Hair follicle dermal papilla cell (primary cell): ENCODE results near the gene HSDL1. TPM values are rescaled to one million over a fixed set of nuclear protein-coding genes. Genes with fewer than 3 reads are reported as not detected.

Experiments
- total RNA-seq: library from RNA; depleted of rRNA; stranded (reverse); fragments of >200 nt; gene quantifications from 2 replicates; pipeline ENCODE4 v1.2.3, GENCODE V29; 2012

HSDL1 gene
- 13.6 and 16.7 TPM in 2 replicates for total RNA-seq

GRCh38 chr16:84144859-84145639, at the start of gene HSDL1, which contains the start of gene DNAAF1:
Gene HSDL1, minus strand, starts transcription at chr16:84145177. Its CDS starts 13,856 bp downstream, at chr16:84131321.
Gene DNAAF1, plus strand, starts transcription at chr16:84145308. Its CDS starts 133 bp downstream, at chr16:84145441.

GRCh38 chr16:84190731-84191388, 45.9 kb upstream of the HSDL1 start, which contains the start of gene ADAD2:
Gene ADAD2, plus strand, starts transcription at chr16:84191157. Its CDS starts 74 bp downstream, at chr16:84191231.

DNA sequence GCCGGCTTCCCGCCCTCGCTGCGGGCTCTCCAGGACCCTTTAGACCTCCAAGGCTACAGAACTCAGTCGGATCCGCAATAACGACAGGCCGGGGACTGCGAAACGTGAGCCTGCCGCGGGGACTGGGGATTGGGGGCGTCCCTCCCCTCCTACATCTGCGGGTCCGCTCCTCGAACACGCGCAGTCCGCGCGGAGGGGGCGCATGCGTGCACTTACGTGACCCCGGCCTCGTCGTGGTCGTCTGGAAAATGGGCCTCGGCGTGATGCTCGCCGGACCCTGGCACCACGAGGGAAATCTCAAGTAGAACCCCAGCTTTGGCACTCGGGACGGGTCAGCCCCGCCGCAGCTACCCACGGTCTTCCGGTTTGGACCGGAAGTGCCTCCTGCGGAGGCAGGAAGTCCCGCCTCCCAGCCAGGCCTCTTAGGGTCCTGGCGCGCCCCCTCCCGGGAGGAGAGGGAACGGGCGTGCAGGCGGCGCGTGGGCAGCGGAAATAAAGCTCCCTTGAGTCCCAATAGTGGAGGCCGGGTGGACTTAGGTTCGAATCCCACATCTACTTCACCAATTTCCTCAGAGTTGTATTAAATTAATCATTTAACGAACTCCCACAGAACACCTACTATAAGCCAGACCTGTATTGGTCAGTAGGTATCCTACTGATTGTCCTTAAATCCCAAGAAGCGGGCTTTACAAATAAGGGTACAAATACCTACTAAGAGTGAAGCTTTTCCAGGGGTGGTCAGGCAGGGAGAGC, 41.9 kb upstream of the HSDL1 start, which contains the start of gene TAF1C:
TSS of gene TAF1C (minus strand) at position 373 of the 753 bp plus-strand sequence. CDS start 2,069 bp downstream, outside the sequence.

GRCh38 chr16:84116720-84117493, 28.1 kb downstream of the HSDL1 start, which contains the start of gene MBTPS1:
Gene MBTPS1, minus strand, starts transcription at chr16:84116942. Its CDS starts 15,159 bp downstream, at chr16:84101783.

Other genes with a start within 250 kb of the HSDL1 start
- gene MLYCD, start 246.1 kb downstream of the HSDL1 start, total RNA-seq, result 3.6 and 4.9 TPM in 2 replicates
- gene OSGIN1, start 191.9 kb downstream of the HSDL1 start, total RNA-seq, result 2.8 and 3.9 TPM in 2 replicates
- gene NECAB2, start 176.9 kb downstream of the HSDL1 start, total RNA-seq, result under 0.01 and 0.12 TPM in 2 replicates
- not detected in 2 replicates for gene SLC38A8, start 102.4 kb downstream of the HSDL1 start, total RNA-seq
- 127 and 153 TPM in 2 replicates for gene MBTPS1, start 28.2 kb downstream of the HSDL1 start, total RNA-seq
- 0.49 TPM in 1 of 2 replicates, not detected in the other for gene DNAAF1, start 131 bp upstream of the HSDL1 start, total RNA-seq
- 26.8 and 40.2 TPM in 2 replicates for gene TAF1C, start 41.9 kb upstream of the HSDL1 start, total RNA-seq
- not detected in 2 replicates for gene ADAD2, start 46.0 kb upstream of the HSDL1 start, total RNA-seq
- not detected in 2 replicates for gene KCNG4, start 94.8 kb upstream of the HSDL1 start, total RNA-seq
- 10.4 and 15.1 TPM in 2 replicates for gene WFDC1, start 149.7 kb upstream of the HSDL1 start, total RNA-seq
- not detected in 2 replicates for gene ATP2C2, start 223.4 kb upstream of the HSDL1 start, total RNA-seq